PFSK-1 (cell line): ENCODE measurements around the gene SLC5A4.

Source experiments
- FOXP2 ChIP-seq: optimal IDR thresholded peaks from 2 replicates; pipeline ENCODE3; 2011; ENCODE audit warnings: borderline replicate concordance, control low read depth, inconsistent platforms; ENCODE audit not compliant: insufficient read depth; ENCODE audit errors: extremely low read length, extremely low read depth
- POLR2AphosphoS5 ChIP-seq: IDR thresholded peaks from 2 replicates; pipeline ENCODE4 v1.6.1; 2012; ENCODE audit warnings: low read depth, mild to moderate bottlenecking, control low read depth, low read length, moderate library complexity
- SIN3A ChIP-seq: IDR thresholded peaks from 2 replicates; pipeline ENCODE4 v1.6.1; 2012; ENCODE audit warnings: mild to moderate bottlenecking, low read length, moderate library complexity, borderline replicate concordance; ENCODE audit not compliant: insufficient read depth
- TAF1 ChIP-seq: IDR thresholded peaks from 2 replicates; pipeline ENCODE4 v1.6.1; 2012; ENCODE audit warnings: low read length, control low read depth, borderline replicate concordance; ENCODE audit not compliant: insufficient read depth
- TF ChIP-seq, protein P1 (sequence below), 2 experiments: IDR thresholded peaks; 2 replicates each; pipeline versions ENCODE4 v1.6.1 to v1.8.0; 2011 to 2012; ENCODE audit warnings: low read depth in 2 of 2, low read length in 2 of 2, control low read depth in 1 of 2, inconsistent platforms in 1 of 2, mild to moderate bottlenecking in 1 of 2, moderate library complexity in 1 of 2; ENCODE audit not compliant: insufficient read depth in 1 of 2

GRCh38 chr22:32183625-32184024 lies 71.5 kb downstream of the SLC5A4 start:
- TF ChIP-seq POLR2AphosphoS5 (no peak), TAF1 (no peak), SIN3A (no peak), FOXP2 (no peak)
- TF ChIP-seq, protein P1, sequence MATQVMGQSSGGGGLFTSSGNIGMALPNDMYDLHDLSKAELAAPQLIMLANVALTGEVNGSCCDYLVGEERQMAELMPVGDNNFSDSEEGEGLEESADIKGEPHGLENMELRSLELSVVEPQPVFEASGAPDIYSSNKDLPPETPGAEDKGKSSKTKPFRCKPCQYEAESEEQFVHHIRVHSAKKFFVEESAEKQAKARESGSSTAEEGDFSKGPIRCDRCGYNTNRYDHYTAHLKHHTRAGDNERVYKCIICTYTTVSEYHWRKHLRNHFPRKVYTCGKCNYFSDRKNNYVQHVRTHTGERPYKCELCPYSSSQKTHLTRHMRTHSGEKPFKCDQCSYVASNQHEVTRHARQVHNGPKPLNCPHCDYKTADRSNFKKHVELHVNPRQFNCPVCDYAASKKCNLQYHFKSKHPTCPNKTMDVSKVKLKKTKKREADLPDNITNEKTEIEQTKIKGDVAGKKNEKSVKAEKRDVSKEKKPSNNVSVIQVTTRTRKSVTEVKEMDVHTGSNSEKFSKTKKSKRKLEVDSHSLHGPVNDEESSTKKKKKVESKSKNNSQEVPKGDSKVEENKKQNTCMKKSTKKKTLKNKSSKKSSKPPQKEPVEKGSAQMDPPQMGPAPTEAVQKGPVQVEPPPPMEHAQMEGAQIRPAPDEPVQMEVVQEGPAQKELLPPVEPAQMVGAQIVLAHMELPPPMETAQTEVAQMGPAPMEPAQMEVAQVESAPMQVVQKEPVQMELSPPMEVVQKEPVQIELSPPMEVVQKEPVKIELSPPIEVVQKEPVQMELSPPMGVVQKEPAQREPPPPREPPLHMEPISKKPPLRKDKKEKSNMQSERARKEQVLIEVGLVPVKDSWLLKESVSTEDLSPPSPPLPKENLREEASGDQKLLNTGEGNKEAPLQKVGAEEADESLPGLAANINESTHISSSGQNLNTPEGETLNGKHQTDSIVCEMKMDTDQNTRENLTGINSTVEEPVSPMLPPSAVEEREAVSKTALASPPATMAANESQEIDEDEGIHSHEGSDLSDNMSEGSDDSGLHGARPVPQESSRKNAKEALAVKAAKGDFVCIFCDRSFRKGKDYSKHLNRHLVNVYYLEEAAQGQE (IDR thresholded peaks at IDR 0.05; ENCODE audit: insufficient read depth in 1 of 2, low read depth in 2 of 2, low read length in 2 of 2): no peak
